GM18505 (cell line): Measurements from ENCODE around the gene SPNS3.

Experiments used
- ATAC-seq: cut with Tn5 transposase; IDR thresholded peaks from one replicate; pipeline ENCODE4 v1.9.1; 2021; ENCODE audit not compliant: unreplicated experiment
- POLR2A ChIP-seq: IDR thresholded peaks from 4 replicates; pipeline ENCODE4 v1.6.1; 2011; ENCODE audit warnings: borderline replicate concordance; ENCODE audit not compliant: insufficient read depth, insufficient read length; ENCODE audit errors: extremely low read depth

SPNS3 gene, protein sequence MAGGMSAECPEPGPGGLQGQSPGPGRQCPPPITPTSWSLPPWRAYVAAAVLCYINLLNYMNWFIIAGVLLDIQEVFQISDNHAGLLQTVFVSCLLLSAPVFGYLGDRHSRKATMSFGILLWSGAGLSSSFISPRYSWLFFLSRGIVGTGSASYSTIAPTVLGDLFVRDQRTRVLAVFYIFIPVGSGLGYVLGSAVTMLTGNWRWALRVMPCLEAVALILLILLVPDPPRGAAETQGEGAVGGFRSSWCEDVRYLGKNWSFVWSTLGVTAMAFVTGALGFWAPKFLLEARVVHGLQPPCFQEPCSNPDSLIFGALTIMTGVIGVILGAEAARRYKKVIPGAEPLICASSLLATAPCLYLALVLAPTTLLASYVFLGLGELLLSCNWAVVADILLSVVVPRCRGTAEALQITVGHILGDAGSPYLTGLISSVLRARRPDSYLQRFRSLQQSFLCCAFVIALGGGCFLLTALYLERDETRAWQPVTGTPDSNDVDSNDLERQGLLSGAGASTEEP

DNA sequence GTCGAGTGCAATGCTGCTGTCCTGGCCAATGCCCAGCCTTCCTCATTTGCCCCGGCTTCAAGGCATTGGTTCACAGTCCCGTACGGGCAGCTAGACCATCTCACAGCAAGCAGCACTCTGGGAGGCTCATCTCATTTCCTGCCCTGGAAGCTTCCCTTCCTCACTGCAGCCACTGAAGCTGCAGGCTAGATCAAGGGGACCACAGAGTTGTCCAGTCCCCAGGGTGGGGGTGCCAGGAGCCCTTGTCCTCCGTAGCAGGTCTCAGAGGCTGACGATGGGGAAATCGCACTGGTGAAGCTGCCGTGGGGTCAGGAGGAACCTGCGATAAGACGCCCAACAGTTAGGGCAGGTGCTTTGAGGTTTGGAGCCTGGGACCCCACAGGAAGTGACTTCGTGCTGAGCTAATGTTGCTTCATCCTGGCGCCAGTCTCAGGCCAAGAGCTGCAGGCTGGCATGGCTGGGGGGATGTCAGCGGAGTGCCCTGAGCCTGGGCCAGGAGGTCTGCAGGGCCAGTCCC, at the start of gene SPNS3:
Gene SPNS3 (plus strand): TSS at position 426 of the 517 bp plus-strand sequence. CDS start 28 bp downstream, at position 454.
- no peak for TF ChIP-seq POLR2A
- no peak for ATAC-seq

DNA sequence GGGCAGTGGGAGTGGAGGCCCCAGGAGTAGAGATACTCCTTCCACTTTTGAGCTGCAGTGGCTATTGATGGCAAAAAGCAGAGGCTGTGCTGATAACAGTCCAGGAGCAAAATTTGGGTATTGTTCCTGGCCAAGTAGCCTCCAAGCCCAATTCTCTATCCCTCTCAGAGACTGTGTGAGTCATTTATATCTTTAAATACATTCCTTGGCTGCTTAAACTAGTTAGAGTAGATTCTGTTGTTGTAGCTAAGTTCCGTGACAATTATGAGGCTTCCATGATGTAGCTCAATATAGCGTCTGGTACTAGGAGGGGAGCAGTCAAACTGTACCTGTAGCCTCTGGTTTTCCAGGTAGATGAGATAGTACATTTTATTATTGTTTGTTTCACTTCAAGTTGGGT, 47.3 kb upstream of the SPNS3 start:
- no peak for TF ChIP-seq POLR2A

DNA sequence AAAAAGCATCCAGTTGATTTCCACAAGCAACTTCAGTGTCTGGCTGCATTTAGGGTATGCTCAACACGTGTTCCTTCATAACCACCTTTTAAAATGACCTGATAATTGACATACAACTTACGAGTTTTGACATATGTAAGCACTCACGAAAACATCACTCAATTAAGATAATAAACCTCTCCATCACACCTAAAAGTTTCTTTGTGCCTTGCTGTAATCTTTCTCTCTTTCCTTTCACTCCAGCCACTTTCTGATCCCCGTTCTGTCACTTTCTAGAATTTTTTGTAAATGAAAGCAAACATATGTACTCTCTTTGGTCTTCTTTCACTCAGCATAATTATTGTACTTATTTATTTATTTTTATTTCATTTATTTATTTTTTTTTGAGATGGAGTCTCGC, 46.6 kb upstream of the SPNS3 start:
- no peak for TF ChIP-seq POLR2A
- ATAC-seq, result no peak

More for the DNA sequence above, 47.3 kb upstream of the SPNS3 start:
- ATAC-seq, result no peak

DNA sequence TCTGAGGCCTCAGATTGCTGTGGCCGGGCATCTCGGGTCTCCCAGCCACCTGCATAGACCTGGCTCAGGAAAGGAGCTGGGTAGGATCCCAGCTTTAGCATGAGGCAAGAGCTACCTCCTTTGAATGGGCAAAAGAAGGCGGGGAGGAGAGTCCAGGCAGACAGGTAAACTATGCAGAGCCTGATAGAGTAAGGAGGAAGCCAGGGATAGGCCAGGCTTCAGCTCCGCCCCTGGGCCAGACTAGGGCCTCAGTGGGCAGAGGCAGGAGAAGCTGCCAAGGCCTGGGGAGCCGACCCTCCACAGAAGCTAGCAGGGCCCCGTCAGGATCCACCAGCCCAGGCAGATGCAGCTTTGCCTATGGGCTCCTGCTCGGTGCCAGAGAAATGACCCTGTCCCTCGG, 44.7 kb upstream of the SPNS3 start:
- no peak for ATAC-seq
- TF ChIP-seq POLR2A, result no peak

DNA sequence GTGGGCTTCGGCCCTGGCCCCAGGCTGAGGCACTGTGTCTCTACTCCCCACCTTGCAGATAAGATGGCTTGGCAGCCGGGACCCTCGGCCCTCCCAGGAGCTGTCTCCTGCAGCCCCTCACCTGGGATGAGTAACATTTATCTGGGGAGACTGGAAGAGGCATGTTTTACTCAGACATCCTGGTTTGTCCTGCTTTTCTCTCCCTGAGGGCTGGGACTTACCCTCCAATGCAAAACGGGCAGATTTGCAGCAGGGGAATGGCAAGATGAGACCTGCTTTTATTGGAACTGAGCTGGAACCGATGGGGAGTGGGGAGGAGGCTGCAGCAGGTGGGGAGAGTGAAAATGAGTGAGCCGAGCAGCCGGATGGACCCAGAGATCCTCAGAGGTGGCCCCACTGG, 39.9 kb upstream of the SPNS3 start:
- no peak for TF ChIP-seq POLR2A
- no peak for ATAC-seq

DNA sequence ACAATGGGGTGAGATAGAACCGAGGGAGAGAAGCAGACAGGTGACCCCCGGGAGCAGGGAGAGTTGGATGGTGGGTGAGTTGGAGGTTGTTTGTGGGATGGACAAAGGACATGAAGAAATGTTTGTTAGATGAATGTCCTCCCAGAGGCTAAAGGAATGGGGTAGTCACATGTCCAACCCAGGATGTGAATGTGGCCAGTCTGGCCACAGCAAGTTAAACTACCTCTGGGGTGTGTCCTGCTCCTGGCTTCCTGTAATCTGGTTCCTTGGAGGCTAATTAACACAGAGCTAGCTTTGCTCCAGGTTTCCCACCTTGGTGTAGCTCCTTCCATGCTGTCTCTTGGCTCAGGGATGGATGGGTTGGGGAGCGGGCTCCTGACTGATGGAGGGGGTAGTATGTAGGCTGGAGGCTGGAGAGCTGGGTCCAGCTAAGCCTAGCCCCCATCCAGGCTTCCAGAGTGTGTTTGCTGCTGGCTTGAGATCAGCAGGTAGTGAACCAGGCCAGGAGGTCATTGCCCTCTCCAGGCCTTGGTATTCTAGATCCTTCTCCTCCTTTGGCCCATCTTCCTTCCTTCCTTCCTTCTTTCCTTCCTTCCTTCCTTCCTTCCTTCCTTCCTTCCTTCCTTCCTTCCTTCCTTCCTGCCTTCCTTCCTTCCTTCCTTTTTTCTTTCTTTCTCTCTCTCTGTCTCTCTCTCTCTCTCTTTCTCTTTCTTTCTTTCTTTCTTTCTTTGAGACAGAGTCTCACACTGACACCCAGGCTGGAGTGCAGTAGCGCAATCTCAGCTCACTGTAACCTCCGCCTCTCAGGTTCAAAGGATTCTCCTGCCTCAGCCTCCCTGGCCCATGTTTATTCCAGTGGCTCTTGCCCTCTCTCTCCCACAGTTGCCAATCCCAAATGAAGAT, 39.3 kb upstream of the SPNS3 start:
- no peak for ATAC-seq

DNA sequence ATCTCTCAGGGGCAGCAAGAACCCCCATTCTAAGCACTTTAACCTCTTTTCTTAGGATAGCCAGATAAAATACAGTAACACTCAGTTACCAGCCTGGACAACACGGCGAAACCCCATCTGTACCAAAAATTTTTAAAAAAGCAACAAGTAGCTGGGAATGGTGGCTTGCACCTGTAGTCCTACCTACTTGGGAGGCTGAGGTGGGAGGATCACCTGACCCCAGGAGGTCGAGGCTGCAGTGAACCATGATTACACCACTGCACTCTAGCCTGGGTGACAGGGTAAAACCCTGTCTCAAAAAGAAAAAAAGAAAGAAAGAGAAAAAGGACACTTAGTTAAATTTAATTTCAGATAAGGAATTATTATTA, 38.6 kb upstream of the SPNS3 start:
- no peak for TF ChIP-seq POLR2A
- no peak for ATAC-seq

More for the DNA sequence above, 39.3 kb upstream of the SPNS3 start:
- peak; percentile 39 for TF ChIP-seq POLR2A

DNA sequence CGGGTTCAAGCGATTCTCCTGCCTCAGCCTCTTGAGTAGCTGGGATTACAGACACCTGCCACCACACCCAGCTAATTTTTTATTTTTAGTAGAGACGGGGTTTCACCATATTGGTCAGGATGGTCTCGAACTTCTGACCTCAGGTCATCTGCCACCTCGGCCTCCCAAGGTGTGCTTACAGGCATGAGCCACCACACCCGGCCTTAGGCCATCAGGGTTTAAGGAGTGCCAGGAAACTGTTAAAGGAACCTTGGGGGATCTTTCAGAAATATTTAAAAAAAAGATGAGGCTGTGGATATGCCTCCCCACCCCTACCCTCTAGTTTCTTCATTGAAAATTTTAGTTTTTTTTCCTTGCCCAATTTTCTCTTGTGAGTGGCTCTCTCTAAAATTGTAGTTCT, 35.9 kb upstream of the SPNS3 start:
- ATAC-seq, result no peak
- no peak for TF ChIP-seq POLR2A

DNA sequence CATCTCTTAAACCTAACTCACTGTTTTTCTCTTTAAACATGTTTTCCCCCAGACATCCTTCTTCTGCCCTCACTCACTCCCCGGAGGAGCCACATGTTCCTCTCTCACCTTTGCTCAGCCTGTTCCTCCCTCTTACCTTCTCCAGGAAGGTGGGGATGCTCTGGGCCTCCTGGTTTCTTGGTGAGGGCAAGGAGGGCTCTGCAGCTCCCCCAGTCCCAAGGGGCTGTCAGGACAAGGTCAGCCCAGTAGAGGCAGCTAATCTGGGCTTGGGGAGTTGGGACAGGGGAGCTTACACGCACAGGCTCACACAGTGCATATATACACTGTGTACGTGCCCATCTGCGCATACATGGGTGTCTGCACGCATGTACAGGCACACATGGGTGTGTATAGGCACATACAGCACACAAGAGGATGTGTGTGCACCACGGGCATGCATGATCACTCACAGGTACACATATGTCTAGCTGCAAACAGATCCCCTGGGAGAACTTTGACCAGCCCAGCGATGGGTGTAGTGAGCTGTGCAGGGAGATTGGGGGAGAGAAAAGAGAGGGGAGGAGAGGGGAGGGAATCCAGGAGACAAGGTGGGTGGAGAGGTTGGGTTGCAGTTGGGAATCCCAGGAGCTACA, 28.6 kb upstream of the SPNS3 start:
- ATAC-seq, result no peak

DNA sequence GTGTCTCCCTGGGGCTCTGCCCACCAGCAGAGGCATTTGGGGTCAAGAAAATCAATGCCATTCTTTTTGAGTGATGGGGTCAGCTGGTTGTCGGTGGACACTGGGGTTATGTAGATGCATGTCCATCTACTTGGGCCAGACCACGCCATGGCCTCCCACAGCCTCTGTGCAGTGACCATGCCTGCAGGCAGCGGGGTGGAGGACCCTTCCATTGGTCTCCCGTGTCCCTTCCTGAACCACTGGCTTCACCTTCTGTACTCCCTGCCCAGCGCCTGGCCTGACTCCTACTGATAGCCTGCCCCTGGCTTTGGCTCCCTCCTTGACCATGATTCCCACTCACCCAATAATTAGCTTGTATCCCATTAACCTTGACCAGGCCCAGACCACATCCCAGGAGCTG, 28.0 kb upstream of the SPNS3 start:
- no peak for TF ChIP-seq POLR2A
- no peak for ATAC-seq

More for the DNA sequence above, 28.6 kb upstream of the SPNS3 start:
- TF ChIP-seq POLR2A, result no peak

DNA sequence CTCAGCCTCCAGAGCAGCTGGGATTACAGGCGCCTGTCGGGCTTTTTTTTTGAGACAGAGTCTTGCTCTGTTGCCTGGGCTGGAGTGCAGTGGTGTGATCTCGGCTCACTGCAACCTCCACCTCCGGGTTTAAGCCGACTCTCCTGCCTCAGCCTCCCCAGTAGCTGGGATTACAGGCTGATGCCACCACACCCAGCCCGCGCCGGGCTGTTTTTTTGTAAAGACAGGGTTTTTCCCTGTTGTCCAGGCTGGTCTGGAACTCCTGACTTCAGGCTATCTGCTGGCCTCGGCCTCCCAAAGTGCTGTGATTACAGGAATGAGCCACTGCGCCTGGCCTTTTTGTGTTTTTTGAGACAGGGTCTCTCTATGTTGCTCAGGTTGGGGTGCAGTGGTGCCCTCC, 27.4 kb upstream of the SPNS3 start:
- no peak for TF ChIP-seq POLR2A
- no peak for ATAC-seq

DNA sequence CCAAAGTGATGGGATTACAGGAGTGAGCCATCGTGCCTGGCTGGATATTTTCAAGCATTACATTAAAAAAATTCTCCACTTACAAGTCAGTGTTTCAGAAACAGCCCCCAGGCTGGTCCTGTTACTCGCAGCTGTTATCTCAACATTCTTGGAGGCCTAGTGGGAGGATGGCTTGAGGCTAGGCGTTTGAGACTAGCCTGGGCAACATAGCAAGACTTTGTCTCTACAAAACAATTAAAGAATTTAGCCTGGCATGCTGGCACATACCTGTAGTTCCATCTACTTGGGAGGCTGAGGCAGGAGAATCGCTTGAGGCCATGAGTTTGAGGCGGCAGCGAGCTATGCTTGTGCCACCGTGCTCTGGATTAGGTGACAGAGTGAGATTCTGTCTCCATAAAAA, 26.5 kb upstream of the SPNS3 start:
- TF ChIP-seq POLR2A, result no peak
- ATAC-seq, result no peak

DNA sequence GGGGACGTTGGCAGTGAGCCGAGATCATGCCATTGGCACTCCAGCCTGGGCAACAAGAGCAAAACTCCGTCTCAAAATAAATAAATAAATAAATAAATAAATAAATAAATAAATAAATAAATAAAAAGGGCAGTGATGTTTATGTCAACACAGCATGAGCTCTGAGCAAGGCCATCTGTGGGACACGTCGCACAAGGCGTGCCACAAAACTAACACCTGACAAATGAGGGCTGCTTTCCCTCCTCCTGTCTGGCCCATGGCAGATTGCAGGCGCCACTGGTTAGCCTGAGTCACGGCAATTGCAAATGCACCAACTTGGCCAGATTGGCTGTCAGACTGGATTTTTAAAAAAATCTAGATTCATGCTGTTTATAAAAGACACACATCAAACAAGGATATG, 25.9 kb upstream of the SPNS3 start:
- no peak for ATAC-seq
- TF ChIP-seq POLR2A, result no peak
